Suprapubic skin (tissue), 3 donors: ENCODE measurements around the gene TRAF3IP1.

Experiments
- POLR2AphosphoS5 ChIP-seq, 3 donors: sonication (generic); formaldehyde crosslinking; IDR thresholded peaks; one replicate each; pipeline ENCODE4 v1.6.1; 2017; ENCODE audit warnings: antibody characterized with exemption in 3 of 3
- TF ChIP-seq, protein P1 (sequence below), 2 donors: fragments of 200-600 bp in 1 of 2; fragments of 450-650 bp in 1 of 2; sonication (generic) in 1 of 2; IDR thresholded peaks; one replicate each; pipeline ENCODE4 v1.5.1; 2016 to 2019; ENCODE audit warnings: antibody characterized with exemption in 2 of 2, mild to moderate bottlenecking in 1 of 2, moderate library complexity in 1 of 2

DNA sequence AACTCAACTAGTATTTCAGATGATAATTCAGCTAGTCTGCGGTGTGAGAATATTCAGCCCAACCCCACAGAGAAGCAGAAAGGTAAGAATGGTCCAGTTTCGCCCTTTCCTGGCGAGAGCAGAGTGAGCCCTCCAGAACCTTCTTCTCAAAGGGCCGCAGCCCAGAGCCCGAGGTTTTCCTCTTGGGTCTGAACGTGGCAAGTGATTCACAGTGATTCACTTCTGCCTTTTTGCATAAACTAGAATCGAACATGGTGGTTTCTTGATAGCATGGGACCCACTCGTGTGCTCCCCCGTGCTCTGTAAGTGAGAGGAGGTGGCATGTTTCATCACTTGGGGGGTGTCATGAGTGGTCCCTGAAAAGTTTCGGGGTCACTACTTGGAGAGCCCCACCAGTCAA is 24.2 kb downstream of the TRAF3IP1 start:
- no peak for TF ChIP-seq POLR2AphosphoS5 (IDR thresholded peaks at IDR 0.05)
- TF ChIP-seq, protein P1, sequence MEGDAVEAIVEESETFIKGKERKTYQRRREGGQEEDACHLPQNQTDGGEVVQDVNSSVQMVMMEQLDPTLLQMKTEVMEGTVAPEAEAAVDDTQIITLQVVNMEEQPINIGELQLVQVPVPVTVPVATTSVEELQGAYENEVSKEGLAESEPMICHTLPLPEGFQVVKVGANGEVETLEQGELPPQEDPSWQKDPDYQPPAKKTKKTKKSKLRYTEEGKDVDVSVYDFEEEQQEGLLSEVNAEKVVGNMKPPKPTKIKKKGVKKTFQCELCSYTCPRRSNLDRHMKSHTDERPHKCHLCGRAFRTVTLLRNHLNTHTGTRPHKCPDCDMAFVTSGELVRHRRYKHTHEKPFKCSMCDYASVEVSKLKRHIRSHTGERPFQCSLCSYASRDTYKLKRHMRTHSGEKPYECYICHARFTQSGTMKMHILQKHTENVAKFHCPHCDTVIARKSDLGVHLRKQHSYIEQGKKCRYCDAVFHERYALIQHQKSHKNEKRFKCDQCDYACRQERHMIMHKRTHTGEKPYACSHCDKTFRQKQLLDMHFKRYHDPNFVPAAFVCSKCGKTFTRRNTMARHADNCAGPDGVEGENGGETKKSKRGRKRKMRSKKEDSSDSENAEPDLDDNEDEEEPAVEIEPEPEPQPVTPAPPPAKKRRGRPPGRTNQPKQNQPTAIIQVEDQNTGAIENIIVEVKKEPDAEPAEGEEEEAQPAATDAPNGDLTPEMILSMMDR (IDR thresholded peaks at IDR 0.05), result no peak
